HG03565 (cell line): ENCODE results near the gene TMEM30B.

ENCODE experiments used
- ATAC-seq: cut with Tn5 transposase; IDR thresholded peaks from one replicate; pipeline ENCODE4 v1.9.1; 2021; ENCODE audit warnings: mild to moderate bottlenecking, moderate library complexity; ENCODE audit not compliant: unreplicated experiment

The TMEM30B gene

GRCh38 chr14:61238611-61239245 lies 42.4 kb downstream of the TMEM30B start:
- ATAC-seq = no peak

GRCh38 chr14:61234215-61234916 lies 46.8 kb downstream of the TMEM30B start:
- ATAC-seq = no peak

GRCh38 chr14:61233436-61233956 lies 47.6 kb downstream of the TMEM30B start:
- ATAC-seq = no peak

GRCh38 chr14:61231810-61232209 lies 49.3 kb downstream of the TMEM30B start:
- ATAC-seq = no peak

GRCh38 chr14:61229981-61230380 lies 51.2 kb downstream of the TMEM30B start:
- no peak for ATAC-seq

- no peak for ATAC-seq
These were observed 51.7 kb downstream of the TMEM30B start for GRCh38 chr14:61229475-61229888.

GRCh38 chr14:61227884-61228591 lies 53.1 kb downstream of the TMEM30B start:
- no peak for ATAC-seq
